Epithelial cell of alveolus of lung (primary cell): Measurements from ENCODE around the gene GOLGA1. TPM values are rescaled to one million over a fixed set of nuclear protein-coding genes. Genes with fewer than 3 reads are reported as not detected.

ENCODE experiments used
- total RNA-seq: library from RNA; depleted of rRNA; stranded (reverse); fragments of >200 nt; gene quantifications from 2 replicates; pipeline ENCODE4 v1.2.1, GENCODE V29; 2015

Gene GOLGA1
- 7.2 and 8.9 TPM in 2 replicates for total RNA-seq

GRCh38 chr9:124940894-124941678 is at the start of gene GOLGA1:
Gene GOLGA1 (minus strand): TSS chr9:124941083. CDS start chr9:124938711, 2,372 bp downstream.

GRCh38 chr9:124861342-124862229 is 79.3 kb downstream of the GOLGA1 start, which contains the start of the genes ARPC5L and RPL35:
Gene ARPC5L (plus strand): TSS chr9:124862130. CDS start chr9:124869291, 7,161 bp downstream.
Gene RPL35 (minus strand): TSS chr9:124861957. CDS start chr9:124861912, 45 bp downstream.

GRCh38 chr9:124852829-124853531 is 87.9 kb downstream of the GOLGA1 start, which contains the start of gene WDR38:
Gene WDR38 (plus strand): TSS chr9:124853460. CDS start chr9:124853532, 72 bp downstream.

Other genes with a start within 250 kb of the GOLGA1 start
- 0.52 TPM in 1 of 2 replicates, not detected in the other for gene NR6A1, start 169.8 kb downstream of the GOLGA1 start, total RNA-seq
- gene OLFML2A, start 163.9 kb downstream of the GOLGA1 start, total RNA-seq = 15.8 and 89.3 TPM in 2 replicates
- gene WDR38, start 87.6 kb downstream of the GOLGA1 start, total RNA-seq = not detected in 2 replicates
- 2,417 and 2,961 TPM in 2 replicates for gene RPL35, start 79.1 kb downstream of the GOLGA1 start, total RNA-seq
- gene ARPC5L, start 79.0 kb downstream of the GOLGA1 start, total RNA-seq = 21.9 and 30.6 TPM in 2 replicates
- gene SCAI, start 202.4 kb upstream of the GOLGA1 start, total RNA-seq = 4.0 and 10.4 TPM in 2 replicates
- gene PPP6C, start 248.7 kb upstream of the GOLGA1 start, total RNA-seq = 20.7 and 32.9 TPM in 2 replicates